Activated effector memory CD4-positive, alpha-beta T cell treated with anti-CD3 and anti-CD28 coated beads, Interleukin-2, amount 50 U/mL, for 16 hours (primary cell): ENCODE measurements around the gene AKNAD1.
"Not testable (repeated sequence)": the region's sequence is repeated elsewhere in the genome, so short reads cannot be mapped to it uniquely, and the experiment has no call there.

Experiments used
- DNase-seq: peaks from one replicate; pipeline ENCODE4 v3.0.0-alpha.2; 2020

The AKNAD1 gene

GRCh38 chr1:108856994-108857393, at the start of gene AKNAD1:
TSS of gene AKNAD1 (minus strand) at chr1:108857094. CDS start at chr1:108852664, 4,430 bp downstream.
- no peak for DNase-seq

- no peak for DNase-seq
Observed at GRCh38 chr1:108901106-108901505, 44.2 kb upstream of the AKNAD1 start.

GRCh38 chr1:108897865-108898720, 41.2 kb upstream of the AKNAD1 start:
- DNase-seq, result no peak

- no peak for DNase-seq
Observed at GRCh38 chr1:108896146-108897145, 39.6 kb upstream of the AKNAD1 start.

- DNase-seq, result no peak
Observed at GRCh38 chr1:108893141-108893530, 36.2 kb upstream of the AKNAD1 start.

- DNase-seq, result no peak
Observed at GRCh38 chr1:108892356-108893140, 35.7 kb upstream of the AKNAD1 start.

- DNase-seq, result no peak
Observed at GRCh38 chr1:108889706-108890384, 33.0 kb upstream of the AKNAD1 start.

- DNase-seq, result not testable (repeated sequence)
Observed at GRCh38 chr1:108889006-108889645, 32.2 kb upstream of the AKNAD1 start.

- no peak for DNase-seq
Observed at GRCh38 chr1:108886292-108886691, 29.4 kb upstream of the AKNAD1 start.

GRCh38 chr1:108884968-108885367, 28.1 kb upstream of the AKNAD1 start:
- DNase-seq, result no peak

- DNase-seq, result no peak
Observed at GRCh38 chr1:108882837-108883236, 25.9 kb upstream of the AKNAD1 start.

GRCh38 chr1:108881369-108881768, 24.5 kb upstream of the AKNAD1 start:
- DNase-seq, result no peak

- DNase-seq, result no peak
Observed at GRCh38 chr1:108880850-108881249, 24.0 kb upstream of the AKNAD1 start.

- no peak for DNase-seq
Observed at GRCh38 chr1:108878678-108879077, 21.8 kb upstream of the AKNAD1 start.

GRCh38 chr1:108878160-108878469, 21.2 kb upstream of the AKNAD1 start:
- no peak for DNase-seq

- DNase-seq, result no peak
Observed at GRCh38 chr1:108877348-108878159, 20.7 kb upstream of the AKNAD1 start.

GRCh38 chr1:108871050-108871724, 14.3 kb upstream of the AKNAD1 start:
- no peak for DNase-seq

GRCh38 chr1:108865316-108865910, 8.5 kb upstream of the AKNAD1 start:
- DNase-seq, result no peak

- DNase-seq, result no peak
Observed at GRCh38 chr1:108863984-108864383, 7.1 kb upstream of the AKNAD1 start.
